ENCODE measurements around the gene GPRIN3. TPM values are rescaled to one million over a fixed set of nuclear protein-coding genes. Genes with fewer than 3 reads are reported as not detected.

Gene GPRIN3
- total RNA-seq, 1 experiment from 2014 or later, result 0.48 TPM

GRCh38 chr4:89331686-89332544 lies 24.3 kb upstream of the GPRIN3 start:
- Mint-ChIP-seq H3K4me1 (peaks cover 0 to 7% of the 10 kb centered on the region in 2 experiments; a peak in 2 of 4 replicates), H3K4me3 (no peak overlapping the region), H3K36me3 (ENCODE audit: insufficient read depth in 1 of 3, low read depth in 3 of 3) (no peaks in the 10 kb centered on the region), H3K9me3 (no peaks in the 10 kb centered on the region; a peak in 2 of 5 replicates), H3K27ac (no peak overlapping the region), H3K27me3 (ENCODE audit: low read depth) (no peaks in the 10 kb centered on the region)
- Histone ChIP-seq H3K79me2 (ENCODE audit: insufficient read depth, low read length) (no peaks in the 10 kb centered on the region), H4K20me1 (ENCODE audit: control insufficient read depth, insufficient read depth, insufficient read length) (no peaks in the 10 kb centered on the region), H3K4ac (ENCODE audit: low read depth, low read length) (no peak overlapping the region), H2AFZ (ENCODE audit: low read length) (no peak overlapping the region), H3K18ac (ENCODE audit: insufficient read length, low read depth, low read length) (no peak overlapping the region), H4K91ac (ENCODE audit: insufficient read length, low read depth, low read length) (no peak overlapping the region), H4K5ac (ENCODE audit: insufficient read length, low read depth, low read length) (no peak overlapping the region), H3K14ac (ENCODE audit: insufficient read depth, low read length) (no peak overlapping the region), H3K9me3 (ENCODE audit: control insufficient read depth, low read depth, low read length) (no peaks in the 10 kb centered on the region), H3K56ac (ENCODE audit: insufficient read length, low read depth, low read length) (no peak overlapping the region), H2BK12ac (ENCODE audit: insufficient read length, low read depth, low read length) (no peak overlapping the region), H2BK20ac (ENCODE audit: low read depth, low read length, poor library complexity, severe bottlenecking) (no peak overlapping the region), H3K23me2 (ENCODE audit: insufficient read length, low read depth, low read length, poor library complexity, severe bottlenecking) (no peaks in the 10 kb centered on the region), H3K23ac (ENCODE audit: insufficient read length, low read depth, low read length) (no peak overlapping the region), H4K8ac (replicated peaks; ENCODE audit: insufficient read length, low read depth, low read length) (no peak overlapping the region), H2BK15ac (ENCODE audit: low read depth, low read length) (no peak overlapping the region), H3T11ph (ENCODE audit: low read length) (no peak overlapping the region), H2AK5ac (ENCODE audit: insufficient read length, low read length) (no peak overlapping the region), H3K4me1 (ENCODE audit: insufficient read depth, low read length) (no peaks in the 10 kb centered on the region), H3K27ac (ENCODE audit: insufficient read length, low read depth, low read length) (no peak overlapping the region), H3K9ac (ENCODE audit: extremely low read depth, insufficient read length, low read length) (no peak overlapping the region), H2BK120ac (ENCODE audit: low read depth, low read length, poor library complexity, severe bottlenecking) (no peak overlapping the region), H3K27me3 (ENCODE audit: insufficient read depth, low read length) (no peaks in the 10 kb centered on the region), H3K79me1 (ENCODE audit: insufficient read depth, low read depth, low read length, poor library complexity, severe bottlenecking) (no peaks in the 10 kb centered on the region), H2BK5ac (ENCODE audit: insufficient read length, low read length) (no peak overlapping the region), H3K4me2 (ENCODE audit: insufficient read depth, insufficient read length, low read length) (no peak overlapping the region)
- no CpG with 5 or more reads among the region's 5 CpGs for WGBS (ENCODE audit: extremely low coverage, insufficient read length, low lambda C conversion rate)
- DNase-seq, result no peak
- no peak for TF ChIP-seq CTCF (conservative IDR thresholded peaks at IDR 0.05)

Measured in H9 (cell line).